HG03095 (cell line): ENCODE measurements around the gene MCTP2.

Experiments used
- ATAC-seq: cut with Tn5 transposase; IDR thresholded peaks from one replicate; pipeline ENCODE4 v1.9.1; 2021; ENCODE audit warnings: moderate library complexity; ENCODE audit not compliant: unreplicated experiment

MCTP2 gene

GRCh38 chr15:94432279-94432678 lies 200.9 kb downstream of the MCTP2 start:
- no peak for ATAC-seq

- no peak for ATAC-seq
Measured at GRCh38 chr15:94439158-94439557, 207.8 kb downstream of the MCTP2 start.

GRCh38 chr15:94441760-94442159 lies 210.4 kb downstream of the MCTP2 start:
- ATAC-seq, result no peak

DNA sequence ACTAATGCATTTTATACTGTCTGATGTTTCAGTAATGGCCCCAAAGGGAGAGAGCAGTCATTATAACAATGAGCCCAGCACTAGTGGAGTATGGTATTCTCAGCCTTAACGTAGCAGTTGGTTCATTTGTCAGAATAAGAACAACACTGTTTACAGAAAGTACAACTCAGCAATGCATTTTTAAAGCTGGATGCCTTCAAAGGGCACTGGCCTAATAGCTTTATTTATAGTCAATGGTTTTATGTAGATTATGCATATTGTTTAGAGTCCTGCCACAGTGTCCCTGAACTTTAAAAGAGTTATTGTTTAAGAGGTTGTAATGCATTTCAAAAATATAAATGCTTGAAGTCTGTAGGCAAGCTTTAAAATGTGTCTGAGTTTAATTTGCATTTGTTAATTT lies 211.1 kb downstream of the MCTP2 start:
- no peak for ATAC-seq

DNA sequence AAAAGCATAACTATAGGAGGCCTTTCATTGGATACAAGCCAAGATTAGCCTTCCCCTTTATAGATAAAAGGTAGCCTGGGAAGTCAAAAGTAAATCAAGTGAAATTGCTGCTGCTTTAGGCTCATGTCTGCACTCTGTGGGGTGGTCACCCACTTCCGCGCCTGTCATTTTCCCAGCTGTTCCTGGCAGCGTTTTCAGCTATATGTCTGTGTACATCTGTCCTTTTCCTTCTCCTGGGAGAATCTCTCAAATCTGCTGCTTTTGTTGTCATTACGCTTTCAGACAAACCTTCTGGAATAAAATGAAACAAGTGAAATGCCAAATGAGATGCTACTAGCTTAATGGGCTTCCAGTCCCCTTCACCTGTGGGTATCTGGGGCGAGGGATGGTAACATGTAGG lies 211.8 kb downstream of the MCTP2 start:
- ATAC-seq, result no peak

DNA sequence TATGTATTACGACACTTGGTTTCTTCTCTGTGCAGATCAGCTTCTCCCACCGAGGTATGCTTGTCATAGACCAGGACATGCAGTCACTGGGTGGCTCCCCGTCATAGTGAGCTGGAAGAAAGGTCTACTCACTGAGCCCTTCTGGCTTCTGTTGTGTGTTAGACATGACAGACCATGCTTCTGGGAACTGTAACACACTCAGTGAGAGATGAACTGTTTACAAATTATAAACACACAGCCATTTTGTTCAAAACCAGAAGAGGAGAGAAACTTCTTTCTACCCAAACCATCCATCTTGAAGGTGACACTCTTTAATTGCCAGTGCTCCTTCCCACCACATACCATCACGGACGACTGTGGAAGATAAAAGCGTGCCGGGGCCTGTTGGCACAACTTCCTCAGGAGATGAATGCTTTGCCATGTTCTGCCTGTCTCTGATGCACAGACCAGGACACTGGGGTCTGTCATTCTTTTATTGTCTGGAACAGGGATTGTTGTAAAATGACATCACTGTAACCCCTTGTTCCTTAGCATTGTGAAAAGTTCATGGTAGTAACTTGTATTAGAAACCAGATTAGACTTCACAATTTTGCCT lies 214.3 kb downstream of the MCTP2 start:
- ATAC-seq, result no peak

GRCh38 chr15:94446441-94446840 lies 215.1 kb downstream of the MCTP2 start:
- no peak for ATAC-seq

DNA sequence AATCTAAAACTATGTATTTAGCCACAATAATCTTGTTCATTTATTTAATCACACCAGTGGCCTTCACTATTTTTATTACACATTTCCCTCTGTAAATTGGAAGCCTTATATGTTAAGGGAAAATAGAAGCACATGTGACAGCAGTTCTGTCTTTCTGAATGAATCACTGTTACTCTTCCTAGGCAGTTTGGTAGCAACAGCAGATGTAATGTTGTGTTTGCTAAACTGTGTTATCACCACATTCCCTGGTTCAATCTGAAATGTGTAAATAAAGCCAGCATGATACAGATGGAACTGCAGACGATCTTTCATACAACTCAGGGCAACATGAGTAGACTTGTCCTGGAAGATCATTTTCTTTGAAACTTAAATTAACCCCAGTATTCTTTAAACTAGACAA lies 220.1 kb downstream of the MCTP2 start:
- no peak for ATAC-seq

DNA sequence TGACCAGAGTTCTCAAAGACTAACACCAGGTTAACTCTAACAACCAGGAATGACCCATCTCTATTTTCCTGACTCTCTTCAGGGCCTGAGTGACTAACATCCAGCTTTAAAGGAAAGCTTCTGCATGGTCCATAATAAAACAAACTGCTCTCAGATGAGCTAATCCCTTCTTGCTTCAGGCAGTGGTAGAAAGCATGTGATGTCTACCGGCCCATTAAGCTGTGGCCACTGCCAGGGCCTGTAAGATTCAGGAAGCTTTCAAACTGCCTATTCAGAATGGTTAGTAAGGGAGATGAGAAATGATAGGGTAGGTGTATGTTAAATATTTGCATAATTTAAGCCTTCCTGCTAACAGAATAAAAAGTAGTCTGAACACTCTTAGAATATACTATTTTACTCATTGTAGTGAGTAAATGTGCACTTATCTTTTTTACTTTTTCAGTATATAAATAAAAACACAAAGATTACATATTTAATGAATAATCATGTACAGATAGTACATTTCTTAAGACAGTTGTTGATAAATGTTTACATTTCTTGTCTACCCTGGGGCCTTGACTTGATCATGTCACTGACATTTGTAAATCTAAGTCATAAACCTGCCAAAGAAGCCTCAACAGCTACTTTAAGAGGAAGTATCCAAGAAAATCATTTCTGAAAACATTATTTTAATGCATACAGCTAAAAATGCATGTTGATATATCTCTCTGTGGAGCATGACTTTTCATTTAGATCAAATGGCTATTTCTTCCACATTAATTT lies 222.0 kb downstream of the MCTP2 start:
- no peak for ATAC-seq

- no peak for ATAC-seq
Measured at GRCh38 chr15:94455297-94455696, 223.9 kb downstream of the MCTP2 start.

- ATAC-seq, result no peak
Measured at GRCh38 chr15:94456226-94456625, 224.9 kb downstream of the MCTP2 start.

DNA sequence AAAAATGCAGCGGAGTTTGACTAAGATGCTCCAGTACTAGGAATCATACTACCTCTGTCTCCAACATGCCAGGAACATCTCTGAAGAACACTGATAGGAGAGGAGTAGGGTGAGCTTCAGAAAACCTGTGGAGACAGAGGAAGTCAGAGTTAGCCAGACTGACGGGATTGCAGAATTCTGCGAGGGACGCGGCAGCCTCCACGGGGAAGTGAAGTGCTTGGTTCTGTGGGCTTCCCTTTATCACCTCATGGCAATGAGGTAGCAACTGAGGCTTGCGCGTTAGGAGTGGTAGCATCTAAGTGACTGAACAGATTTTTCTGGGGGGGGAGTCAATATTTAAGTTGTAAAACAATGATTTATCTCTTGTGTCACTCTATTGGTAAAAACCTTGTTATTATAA lies 226.3 kb downstream of the MCTP2 start:
- ATAC-seq, result no peak

GRCh38 chr15:94460624-94461023 lies 229.3 kb downstream of the MCTP2 start:
- ATAC-seq, result no peak

DNA sequence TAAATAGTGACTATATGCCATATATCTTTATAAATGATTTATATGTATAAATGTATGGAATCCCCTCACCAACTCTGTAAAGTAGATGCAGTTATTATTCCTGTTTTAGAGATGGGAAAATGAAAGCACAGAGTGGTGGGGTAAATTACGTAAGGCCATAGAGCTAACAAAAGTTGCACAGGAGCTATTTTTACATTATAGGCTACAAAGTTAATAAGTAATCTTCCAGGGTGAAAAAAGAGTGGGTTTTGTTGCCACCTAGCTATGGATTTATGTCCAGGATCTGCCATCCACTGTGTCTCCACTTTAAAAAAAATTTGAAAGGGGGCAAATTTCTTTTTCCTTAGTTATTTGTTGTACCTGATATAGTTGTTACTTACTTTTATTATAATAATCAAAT lies 235.7 kb downstream of the MCTP2 start:
- ATAC-seq, result no peak

DNA sequence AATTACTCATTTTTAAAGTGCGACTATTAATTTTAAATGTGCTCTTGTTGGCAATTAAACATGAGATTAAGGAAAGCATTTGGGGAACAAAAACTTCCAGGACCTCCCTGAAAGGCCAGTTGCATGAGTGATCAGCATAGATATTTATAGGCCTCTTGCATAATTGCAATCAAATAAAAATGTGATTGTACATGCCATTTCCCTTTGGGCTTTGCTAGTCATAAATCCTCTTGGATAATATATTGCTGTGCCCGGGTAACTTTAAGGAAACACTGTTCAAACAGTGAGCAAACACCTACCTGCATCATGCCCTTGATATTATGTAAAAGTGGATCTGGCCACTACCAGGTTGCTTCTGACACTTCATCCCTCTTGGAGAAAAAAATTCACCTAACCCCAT lies 239.1 kb downstream of the MCTP2 start:
- no peak for ATAC-seq

DNA sequence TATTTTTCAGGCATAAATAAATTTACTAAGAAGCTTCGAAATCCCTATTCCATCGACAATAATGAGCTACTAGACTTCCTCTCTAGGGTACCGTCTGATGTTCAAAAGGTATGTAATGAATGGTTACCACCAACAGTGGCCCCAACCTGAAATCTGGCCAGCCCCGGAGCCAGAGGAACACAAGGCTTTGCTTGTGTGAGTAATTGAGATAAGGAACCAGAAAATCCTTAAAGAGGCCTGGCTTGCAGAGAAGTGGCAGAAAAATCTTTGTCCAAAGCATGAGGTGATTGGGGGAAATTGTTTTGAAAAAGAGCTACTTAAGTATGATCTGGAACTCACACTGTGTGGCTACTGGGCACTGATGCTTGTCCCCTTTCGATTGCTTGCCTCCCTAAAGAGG lies 245.3 kb downstream of the MCTP2 start:
- no peak for ATAC-seq

DNA sequence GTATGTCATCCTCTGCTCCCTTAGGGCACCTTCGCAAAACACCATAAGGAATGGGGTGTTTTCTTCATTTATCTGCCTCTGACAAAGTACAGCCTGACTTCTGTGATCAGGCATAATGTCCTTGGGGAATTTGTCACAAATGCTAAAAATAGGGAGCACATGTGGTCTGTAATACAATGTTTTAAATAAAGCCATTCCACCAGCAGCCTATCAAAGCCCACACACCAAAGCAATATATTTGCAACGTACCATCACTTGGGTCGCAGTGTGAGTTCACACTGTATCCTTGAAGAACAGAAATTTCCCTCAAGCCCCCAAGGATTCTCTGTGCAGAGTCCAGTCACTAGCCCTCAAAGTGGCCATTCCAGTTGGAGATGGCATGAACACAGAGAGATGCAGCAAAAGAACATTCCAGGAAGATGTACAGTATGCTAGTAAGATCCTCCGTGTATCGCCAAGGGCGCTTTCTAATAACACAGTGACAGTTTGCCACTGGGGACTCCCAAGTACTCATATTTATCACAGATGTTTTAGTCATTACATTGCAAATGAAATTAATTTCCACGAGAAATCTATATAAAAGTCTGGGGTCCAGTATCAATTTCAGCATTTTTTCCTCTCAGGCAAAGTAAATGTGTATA lies 246.7 kb downstream of the MCTP2 start:
- ATAC-seq, result no peak

DNA sequence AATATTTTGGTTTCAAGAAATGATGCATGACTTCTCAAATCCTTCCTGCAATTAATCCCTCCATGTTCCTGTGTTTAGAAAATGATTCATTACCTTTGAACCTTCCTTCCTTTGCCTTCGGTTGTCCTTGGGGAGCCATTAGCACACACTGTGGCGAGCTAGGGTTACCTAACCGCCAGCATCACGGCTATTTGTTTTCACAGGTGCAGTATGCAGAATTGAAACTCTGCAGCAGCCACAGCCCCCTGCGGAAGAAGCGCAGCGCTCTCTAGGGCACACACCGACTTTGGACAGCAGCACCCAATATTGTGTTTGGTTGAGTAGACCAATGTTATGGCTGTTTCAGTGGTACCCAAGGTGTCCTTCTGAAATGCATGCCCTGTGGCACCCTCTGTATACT lies 247.4 kb downstream of the MCTP2 start:
- ATAC-seq, result peak; percentile 63

DNA sequence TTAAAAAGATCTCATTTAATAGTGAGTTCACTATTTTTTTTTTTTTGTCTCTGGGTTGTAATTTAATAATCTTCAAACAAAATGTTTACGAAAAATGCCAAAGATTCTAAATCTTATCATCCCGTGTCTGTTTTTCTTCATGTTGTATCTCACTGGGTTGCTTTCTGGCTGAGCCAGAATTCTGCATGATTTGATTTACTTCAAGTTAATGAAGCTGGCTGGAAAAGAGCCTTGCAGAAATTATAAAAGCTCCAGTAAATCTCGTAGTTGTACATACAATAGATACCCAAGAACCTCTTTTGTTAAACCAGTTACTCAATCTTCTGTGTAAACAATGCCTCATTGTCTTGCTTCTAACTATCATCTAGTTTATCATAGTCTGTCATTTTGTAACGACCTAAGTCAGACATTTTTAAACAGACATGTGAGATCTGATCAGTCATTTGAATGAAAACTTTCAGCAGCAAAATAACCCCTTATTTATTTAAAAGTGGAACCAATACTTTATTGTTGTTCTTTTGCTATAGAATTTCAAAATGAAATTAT lies 249.0 kb downstream of the MCTP2 start:
- ATAC-seq, result no peak

DNA sequence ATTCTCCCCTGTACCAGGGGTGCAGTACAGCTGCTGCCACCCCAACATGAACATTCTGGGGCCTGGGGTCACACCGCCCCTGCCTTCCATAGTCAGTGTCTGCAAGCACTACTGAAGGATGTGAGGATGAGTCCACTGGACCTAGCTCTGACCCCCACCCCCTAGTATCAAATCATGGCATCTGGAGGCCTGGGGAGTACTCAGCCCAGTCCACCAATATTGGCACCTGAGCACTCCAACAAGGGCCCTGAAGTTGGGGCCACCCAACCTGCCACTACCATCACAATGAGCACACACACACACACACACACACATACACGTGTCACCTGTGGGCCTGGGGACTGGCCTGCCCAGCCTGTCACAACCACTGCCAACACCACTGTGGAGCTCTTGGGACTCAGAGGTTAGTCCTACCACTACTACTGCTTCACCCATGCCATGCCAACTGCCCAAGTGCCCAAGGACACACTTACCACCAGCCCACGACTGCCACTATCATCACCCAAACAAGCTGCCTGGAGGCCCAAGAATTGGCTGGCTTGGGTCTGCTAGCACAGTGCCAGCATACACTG lies 253.9 kb downstream of the MCTP2 start:
- no peak for ATAC-seq

- ATAC-seq, result no peak
Measured at GRCh38 chr15:94487635-94488034, 256.3 kb downstream of the MCTP2 start.

GRCh38 chr15:94493176-94493575 lies 261.8 kb downstream of the MCTP2 start:
- no peak for ATAC-seq
